ENCODE results near the gene RGS8.

DNA sequence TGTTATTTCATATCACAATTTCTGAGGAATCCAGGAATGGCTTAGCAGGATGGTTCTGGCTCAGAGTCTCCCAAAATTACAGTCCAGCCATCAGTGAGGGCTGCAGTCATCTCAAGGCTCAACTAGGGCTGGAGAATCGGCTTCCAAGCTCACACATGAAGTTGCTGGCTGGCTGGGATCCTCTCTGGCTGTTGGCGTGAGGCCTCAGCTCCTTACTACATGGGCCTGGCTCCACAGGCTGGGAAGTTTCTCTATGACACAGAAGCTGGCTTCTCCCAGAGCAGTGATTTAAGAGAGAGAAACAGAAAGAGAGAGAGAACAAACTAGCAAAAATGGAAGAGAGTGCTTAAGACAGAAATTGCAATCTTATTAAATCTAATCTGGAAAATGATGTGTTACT lies 38.8 kb upstream of the RGS8 start:
- TF ChIP-seq, protein P1, sequence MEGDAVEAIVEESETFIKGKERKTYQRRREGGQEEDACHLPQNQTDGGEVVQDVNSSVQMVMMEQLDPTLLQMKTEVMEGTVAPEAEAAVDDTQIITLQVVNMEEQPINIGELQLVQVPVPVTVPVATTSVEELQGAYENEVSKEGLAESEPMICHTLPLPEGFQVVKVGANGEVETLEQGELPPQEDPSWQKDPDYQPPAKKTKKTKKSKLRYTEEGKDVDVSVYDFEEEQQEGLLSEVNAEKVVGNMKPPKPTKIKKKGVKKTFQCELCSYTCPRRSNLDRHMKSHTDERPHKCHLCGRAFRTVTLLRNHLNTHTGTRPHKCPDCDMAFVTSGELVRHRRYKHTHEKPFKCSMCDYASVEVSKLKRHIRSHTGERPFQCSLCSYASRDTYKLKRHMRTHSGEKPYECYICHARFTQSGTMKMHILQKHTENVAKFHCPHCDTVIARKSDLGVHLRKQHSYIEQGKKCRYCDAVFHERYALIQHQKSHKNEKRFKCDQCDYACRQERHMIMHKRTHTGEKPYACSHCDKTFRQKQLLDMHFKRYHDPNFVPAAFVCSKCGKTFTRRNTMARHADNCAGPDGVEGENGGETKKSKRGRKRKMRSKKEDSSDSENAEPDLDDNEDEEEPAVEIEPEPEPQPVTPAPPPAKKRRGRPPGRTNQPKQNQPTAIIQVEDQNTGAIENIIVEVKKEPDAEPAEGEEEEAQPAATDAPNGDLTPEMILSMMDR (IDR thresholded peaks at IDR 0.05; ENCODE audit: low read depth, low read length, missing input control): no peak
- TF ChIP-seq, protein P2, sequence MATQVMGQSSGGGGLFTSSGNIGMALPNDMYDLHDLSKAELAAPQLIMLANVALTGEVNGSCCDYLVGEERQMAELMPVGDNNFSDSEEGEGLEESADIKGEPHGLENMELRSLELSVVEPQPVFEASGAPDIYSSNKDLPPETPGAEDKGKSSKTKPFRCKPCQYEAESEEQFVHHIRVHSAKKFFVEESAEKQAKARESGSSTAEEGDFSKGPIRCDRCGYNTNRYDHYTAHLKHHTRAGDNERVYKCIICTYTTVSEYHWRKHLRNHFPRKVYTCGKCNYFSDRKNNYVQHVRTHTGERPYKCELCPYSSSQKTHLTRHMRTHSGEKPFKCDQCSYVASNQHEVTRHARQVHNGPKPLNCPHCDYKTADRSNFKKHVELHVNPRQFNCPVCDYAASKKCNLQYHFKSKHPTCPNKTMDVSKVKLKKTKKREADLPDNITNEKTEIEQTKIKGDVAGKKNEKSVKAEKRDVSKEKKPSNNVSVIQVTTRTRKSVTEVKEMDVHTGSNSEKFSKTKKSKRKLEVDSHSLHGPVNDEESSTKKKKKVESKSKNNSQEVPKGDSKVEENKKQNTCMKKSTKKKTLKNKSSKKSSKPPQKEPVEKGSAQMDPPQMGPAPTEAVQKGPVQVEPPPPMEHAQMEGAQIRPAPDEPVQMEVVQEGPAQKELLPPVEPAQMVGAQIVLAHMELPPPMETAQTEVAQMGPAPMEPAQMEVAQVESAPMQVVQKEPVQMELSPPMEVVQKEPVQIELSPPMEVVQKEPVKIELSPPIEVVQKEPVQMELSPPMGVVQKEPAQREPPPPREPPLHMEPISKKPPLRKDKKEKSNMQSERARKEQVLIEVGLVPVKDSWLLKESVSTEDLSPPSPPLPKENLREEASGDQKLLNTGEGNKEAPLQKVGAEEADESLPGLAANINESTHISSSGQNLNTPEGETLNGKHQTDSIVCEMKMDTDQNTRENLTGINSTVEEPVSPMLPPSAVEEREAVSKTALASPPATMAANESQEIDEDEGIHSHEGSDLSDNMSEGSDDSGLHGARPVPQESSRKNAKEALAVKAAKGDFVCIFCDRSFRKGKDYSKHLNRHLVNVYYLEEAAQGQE (IDR thresholded peaks at IDR 0.05): no peak
- TF ChIP-seq, protein P3, sequence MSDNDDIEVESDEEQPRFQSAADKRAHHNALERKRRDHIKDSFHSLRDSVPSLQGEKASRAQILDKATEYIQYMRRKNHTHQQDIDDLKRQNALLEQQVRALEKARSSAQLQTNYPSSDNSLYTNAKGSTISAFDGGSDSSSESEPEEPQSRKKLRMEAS (IDR thresholded peaks at IDR 0.05): no peak
- no peak for TF ChIP-seq RAD21 (IDR thresholded peaks at IDR 0.05)
- no peak for TF ChIP-seq JUND (IDR thresholded peaks at IDR 0.05)
- no peak for TF ChIP-seq GABPA (IDR thresholded peaks at IDR 0.05 in 1 of 2, conservative IDR thresholded peaks at IDR 0.05 in 1 of 2)
- TF ChIP-seq YY1 (IDR thresholded peaks at IDR 0.05): no peak
